HL-60/S4 (cell line): ENCODE results near the gene HOXD8.

Source experiments
- in situ Hi-C: fragments of 300-500 bp; cut with MboI; formaldehyde crosslinking; loops from 2 replicates; pipeline ENCODE4 v1.14.3; 2022; ENCODE audit warnings: low sequenced_read_pairs

HOXD8 gene

DNA sequence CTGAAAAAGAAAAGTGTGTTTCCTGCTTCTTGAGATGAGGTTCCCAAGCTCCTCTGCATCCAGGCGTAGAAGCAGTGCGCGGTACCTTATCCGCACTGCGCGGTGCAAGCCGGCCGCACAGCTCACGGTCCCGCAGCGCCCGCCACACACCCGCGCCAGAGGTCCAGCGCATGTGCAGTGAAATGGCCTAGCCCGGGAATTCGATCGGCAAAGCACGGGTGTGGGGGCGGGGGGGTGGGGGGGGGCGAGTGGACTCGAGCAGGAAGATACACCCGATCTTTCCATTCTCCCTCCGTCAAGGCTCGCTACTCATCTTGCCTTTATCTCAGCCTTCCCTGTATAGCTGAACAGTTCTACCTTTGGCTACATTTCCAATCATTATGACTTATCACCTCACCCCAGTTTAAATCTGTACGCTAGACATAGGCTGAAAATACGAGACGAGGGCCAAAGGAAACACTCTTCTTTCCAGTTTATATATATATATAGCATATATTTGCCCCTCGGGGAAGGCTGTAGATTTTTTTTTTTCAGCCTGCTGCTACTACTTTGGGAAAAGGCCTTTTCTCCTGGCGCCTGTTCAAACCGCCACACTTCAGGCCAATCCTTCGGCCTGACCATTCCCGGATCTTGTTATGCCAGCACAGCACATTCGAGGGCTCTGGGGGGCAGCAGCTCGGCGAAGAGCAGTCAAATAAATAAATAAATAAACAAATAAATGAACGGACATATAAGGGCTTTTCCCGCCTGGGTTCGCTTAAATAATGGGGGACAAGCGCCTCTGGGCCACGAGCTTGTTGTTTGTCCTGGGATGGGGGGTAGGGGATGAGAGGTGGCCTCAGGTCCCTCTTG lies 10.4 kb downstream of the HOXD8 start:
- in situ Hi-C loops = loop anchor here (10.0 to 25.0 kb wide), 4 partner anchors 322 to 1172 kb away; no protein-coding TSS in a partner anchor

DNA sequence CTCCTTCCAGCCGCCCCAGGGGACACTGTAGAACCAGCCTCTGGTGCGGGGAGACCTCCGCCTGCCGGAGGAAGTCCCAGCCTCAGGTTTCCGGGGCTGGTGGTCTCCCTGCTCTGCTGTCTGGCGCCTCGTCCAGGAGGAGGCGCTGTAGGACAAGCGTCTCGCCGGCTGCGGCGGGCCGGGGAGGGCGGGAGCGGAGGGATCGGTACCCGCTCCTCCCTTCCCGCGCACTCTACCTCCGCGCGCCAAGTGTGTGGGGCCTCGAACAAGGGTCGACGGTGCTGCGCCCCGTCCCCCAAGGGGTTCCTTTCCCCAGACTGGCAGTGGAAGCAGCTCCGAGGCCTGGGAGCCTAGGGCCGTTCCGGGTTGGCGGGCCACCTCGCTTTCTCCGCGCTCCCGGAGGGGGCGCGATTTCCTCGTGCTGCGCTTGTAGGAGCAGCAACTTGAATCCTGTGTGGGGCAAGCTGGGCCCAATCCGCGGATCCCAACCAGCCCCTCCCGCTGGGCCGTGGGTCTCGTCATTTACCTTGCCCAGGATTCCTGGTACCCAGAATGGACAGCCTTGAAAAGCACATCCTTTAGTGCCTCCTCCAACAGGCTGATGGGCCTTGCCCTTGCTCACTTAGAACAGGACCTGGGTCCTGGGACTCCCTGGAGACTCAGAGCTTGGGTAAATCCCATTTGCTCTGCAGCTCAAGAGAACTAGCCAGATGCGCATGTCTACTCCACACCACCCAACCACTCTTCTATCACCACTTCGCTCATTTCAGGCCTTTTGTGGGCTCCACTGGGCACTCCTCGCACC lies 11.2 kb downstream of the HOXD8 start:
- in situ Hi-C loops = loop anchor here (10.0 to 25.0 kb wide), 4 partner anchors 322 to 1172 kb away; no protein-coding TSS in a partner anchor

GRCh38 chr2:176142281-176142680 lies 12.8 kb downstream of the HOXD8 start:
- in situ Hi-C loops = loop anchor here (10.0 to 25.0 kb wide), 4 partner anchors 320 to 1170 kb away; no protein-coding TSS in a partner anchor

DNA sequence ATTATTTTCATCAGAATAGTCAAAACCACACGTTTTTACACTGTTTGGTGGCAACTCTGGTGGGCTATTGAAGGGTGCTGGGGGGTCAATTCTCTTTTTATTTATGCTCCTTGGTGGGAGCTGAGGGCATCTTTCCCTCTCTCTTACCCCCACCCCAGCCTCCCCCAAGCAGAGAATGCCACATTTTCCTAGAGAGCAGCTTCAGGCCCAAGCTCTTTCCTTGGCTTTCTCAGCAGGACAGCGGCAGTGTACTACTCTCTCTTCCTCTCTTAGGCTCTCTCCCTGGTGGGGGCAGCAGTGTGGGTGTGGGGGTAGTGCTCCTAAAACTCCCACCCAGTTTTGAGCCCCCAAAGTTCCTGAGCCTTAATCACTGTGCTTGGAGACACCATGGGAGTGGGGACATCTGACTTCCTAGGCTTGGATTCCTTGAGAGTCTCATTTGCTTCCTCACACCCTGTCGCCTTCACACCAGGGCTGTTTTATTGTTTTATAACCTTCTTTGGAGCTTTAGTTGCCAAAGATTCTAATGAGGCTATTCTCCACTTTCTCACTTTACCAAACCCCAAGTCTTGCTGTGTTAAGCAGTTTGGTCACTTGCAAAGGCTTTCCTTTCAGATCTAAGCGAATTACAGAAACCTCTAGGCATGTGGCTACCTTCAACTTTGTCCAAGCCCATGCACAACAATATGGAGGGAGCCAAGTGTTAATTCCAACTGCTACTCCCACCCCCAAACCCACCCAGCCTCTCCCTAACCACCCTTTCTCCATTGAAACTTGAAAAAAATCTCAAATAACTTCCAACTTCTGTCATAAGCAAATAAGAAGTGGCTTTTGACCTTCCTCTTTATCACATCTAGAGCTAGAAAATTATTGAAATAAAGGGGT lies 15.8 kb downstream of the HOXD8 start:
- in situ Hi-C loops = loop anchor here (10.0 to 25.0 kb wide), 4 partner anchors 317 to 1167 kb away; no protein-coding TSS in a partner anchor

DNA sequence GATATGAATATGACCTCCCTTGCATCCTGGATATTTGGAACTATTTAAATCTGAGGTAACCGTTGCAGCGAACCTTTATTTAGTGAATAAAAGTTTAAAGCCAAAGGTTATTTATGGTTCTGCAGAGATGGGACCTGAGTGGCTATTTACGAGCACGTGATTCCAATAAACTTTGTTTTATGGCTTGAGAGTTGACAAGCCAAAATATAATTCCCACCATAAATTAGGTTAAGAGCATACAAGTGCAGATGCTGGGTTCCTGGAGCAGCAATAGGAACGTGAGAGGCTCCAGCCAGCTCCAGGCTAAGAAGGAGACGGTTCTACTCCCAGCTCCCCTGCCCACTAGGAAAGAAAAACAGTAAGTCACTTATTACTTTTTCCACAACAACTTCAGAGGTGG lies 16.6 kb downstream of the HOXD8 start:
- in situ Hi-C loops = loop anchor here (10.0 to 25.0 kb wide), 4 partner anchors 316 to 1166 kb away; no protein-coding TSS in a partner anchor

GRCh38 chr2:176146645-176147044 lies 17.1 kb downstream of the HOXD8 start:
- in situ Hi-C loops = loop anchor here (10.0 to 25.0 kb wide), 4 partner anchors 316 to 1166 kb away; no protein-coding TSS in a partner anchor

DNA sequence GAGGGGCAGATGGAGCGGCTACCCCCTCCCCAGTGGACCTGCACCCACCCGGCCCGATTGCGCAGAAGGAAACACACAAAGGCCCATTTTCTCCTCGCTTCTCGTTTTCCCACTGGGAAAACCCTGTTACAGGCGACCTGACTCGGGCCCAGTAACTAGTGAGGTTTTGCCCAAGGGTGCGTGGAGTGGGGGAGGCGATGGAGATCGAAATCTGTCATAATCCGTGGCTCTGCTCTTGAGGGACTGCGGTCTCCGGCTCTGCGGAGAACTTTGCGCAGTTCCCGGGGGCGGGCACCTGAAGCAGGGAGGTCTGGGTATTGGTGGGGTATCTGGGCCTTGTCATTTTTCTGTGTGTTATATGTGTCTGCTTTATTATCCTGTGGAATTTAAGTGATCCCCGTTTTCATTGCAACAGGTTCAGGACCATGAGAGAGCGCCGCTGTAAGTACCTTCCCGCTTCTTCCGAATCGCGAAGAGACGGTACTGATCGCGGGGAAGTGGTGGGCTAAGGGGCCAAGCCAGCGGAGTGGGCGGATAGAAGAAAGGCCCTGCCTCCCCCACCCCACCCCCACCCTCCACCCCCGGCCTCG lies 17.8 kb downstream of the HOXD8 start:
- in situ Hi-C loops = loop anchor here (10.0 to 25.0 kb wide), 4 partner anchors 315 to 1165 kb away; no protein-coding TSS in a partner anchor

- in situ Hi-C loops = loop anchor here (10.0 to 25.0 kb wide), 4 partner anchors 314 to 1164 kb away; no protein-coding TSS in a partner anchor
These were observed 18.4 kb downstream of the HOXD8 start for GRCh38 chr2:176147800-176148496.

GRCh38 chr2:176148751-176149421 lies 19.4 kb downstream of the HOXD8 start:
- in situ Hi-C loops = loop anchor here (10.0 to 25.0 kb wide), 4 partner anchors 313 to 1163 kb away; no protein-coding TSS in a partner anchor

GRCh38 chr2:176149481-176149938 lies 20.0 kb downstream of the HOXD8 start:
- in situ Hi-C loops = loop anchor here (10.0 to 25.0 kb wide), 4 partner anchors 313 to 1163 kb away; no protein-coding TSS in a partner anchor

GRCh38 chr2:176149939-176150583 lies 20.6 kb downstream of the HOXD8 start:
- in situ Hi-C loops = loop anchor here (10.0 to 25.0 kb wide), 4 partner anchors 312 to 1162 kb away; no protein-coding TSS in a partner anchor

GRCh38 chr2:176150584-176151441 lies 21.3 kb downstream of the HOXD8 start:
- in situ Hi-C loops = no loop called here

GRCh38 chr2:176151442-176152287 lies 22.2 kb downstream of the HOXD8 start, which contains the start of gene HOXD4:
TSS of gene HOXD4 (plus strand) at chr2:176151550. CDS start at chr2:176151634, 84 bp downstream.
- in situ Hi-C loops = no loop called here

DNA sequence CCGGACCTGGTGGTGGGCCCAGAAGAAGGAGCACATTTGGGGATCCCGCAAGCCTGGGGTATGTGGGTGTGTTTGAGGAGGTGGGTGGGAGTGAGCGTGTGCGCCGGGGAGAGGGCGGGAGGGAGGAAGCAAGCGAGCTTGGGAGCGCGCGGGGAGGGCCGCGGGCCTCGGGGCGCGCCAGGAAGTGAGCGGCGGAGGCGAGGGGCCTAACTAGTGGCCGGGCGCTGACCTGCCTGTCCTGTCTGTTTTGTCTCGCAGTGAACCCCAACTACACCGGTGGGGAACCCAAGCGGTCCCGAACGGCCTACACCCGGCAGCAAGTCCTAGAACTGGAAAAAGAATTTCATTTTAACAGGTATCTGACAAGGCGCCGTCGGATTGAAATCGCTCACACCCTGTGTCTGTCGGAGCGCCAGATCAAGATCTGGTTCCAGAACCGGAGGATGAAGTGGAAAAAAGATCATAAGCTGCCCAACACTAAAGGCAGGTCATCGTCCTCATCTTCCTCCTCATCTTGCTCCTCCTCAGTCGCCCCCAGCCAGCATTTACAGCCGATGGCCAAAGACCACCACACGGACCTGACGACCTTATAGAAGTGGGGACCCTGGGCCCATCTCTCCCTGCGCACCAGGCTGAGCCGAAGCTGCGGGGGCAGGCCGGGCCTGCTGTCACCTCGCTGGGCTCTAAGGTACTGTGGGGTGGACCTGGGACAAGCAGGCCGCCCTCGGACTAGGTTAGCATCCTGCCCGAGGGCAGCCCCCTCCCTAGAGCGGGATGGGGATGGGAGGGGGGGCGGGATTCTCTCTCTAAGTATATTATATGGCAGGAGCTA lies 23.1 kb downstream of the HOXD8 start:
- in situ Hi-C loops = no loop called here
